ENCODE measurements around the gene CMPK2. TPM values are rescaled to one million over a fixed set of nuclear protein-coding genes. Genes with fewer than 3 reads are reported as not detected.

Gene CMPK2
- total RNA-seq, 1 donor from 2014 or later = 0.55 TPM

DNA sequence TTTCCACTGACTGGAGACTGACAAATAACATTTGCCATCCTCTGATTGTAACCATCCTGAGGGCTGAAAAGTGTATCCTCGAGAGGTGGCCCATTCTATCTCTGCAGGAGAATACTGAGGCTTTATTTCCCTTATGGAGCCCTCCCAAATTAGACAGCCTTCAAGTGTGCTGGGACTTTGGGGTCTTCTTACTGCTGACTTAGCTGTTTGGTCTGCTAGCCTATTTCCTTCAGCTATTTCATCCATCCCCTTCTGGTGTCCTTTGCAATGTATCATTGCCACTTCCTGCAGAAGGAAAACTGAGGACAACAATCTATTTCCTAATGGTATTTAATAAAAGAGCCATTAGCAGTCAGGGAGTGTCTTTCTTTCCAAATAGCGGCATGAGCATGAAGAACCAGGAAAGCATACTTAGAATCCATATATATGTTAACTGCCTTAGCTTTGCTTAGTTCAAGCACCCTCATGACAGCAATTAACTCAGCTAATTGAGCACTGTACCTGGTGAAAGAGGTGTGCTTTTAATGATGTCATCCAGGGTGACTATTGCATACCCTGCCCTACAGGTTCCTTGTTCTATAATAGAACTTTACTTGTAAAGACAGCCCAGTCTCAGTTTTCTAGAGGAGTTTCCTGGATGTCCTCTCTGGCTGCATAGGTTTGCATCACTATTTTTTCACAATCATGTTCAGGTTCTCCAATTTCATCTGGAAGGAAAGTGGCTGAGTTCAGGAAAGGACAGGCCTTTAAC is 24.0 kb downstream of the CMPK2 start:
- DNase-seq (ENCODE audit: low read depth) = no peak

DNA sequence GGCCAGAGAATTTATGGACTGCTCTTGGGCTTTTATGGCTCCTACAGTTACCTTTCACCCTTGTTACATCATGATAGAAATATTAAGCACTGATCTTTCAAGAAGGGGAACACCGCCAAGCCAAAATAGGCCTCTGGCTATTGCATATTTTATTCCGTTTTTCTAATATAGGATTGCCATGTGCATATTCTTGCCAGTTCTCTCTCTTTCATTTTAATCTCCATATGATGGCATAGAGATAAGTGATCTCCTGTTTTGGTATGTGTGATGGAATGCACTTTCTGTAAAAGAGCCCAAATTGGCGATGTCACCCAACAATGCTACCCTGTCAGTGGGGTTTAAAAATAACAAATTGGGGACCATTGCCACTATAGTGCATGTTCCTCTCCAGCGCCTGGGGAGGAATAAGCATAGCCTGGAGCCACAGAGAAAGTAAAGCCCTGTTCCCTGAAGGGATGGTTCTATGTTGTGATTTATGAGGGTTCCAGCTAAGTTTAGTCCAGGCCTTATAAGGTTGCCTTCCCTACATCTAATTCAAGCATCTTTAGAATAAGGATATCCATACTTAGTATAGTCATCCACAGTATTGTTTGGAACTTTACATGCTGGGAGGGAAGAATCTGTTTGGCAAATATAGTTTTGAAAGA is 26.9 kb downstream of the CMPK2 start:
- no peak for DNase-seq (ENCODE audit: low read depth)

DNA sequence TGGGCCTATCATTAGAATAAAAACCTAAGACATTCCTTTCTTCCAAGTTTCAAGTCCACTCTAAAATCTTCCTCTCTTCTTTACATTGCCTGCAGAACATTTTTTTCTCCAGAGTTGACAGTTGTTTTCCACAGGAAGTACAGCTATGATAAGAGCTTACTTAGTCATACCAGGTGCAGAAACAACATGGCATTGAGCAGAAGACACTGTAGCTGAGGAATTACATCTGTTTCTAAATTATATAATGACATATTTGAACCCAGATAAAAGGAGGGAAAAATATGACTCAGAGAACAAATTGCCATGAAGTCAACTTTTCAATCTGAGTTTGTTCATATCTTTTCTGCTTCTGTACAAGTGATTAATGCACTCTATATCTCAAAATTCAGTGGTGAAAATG is 30.2 kb downstream of the CMPK2 start:
- DNase-seq (ENCODE audit: low read depth) = no peak

- no peak for DNase-seq (ENCODE audit: low read depth)
Measured at GRCh38 chr2:6834163-6834562, 31.5 kb downstream of the CMPK2 start.

DNA sequence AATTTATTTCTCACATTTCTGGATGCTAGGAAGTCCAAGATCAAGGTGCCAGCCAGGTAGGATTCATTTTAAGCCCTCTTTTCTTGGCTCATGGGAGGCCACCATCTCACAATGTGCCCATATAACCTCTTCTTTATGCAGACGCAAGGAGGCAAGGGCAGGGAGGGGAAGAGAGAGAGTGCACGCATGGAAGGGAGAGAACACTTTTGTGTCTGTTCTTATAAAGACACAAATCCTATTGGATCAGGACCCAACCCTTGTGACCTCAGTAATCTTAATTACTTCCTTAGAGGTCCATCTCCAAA is 32.5 kb downstream of the CMPK2 start:
- DNase-seq (ENCODE audit: low read depth) = no peak

DNA sequence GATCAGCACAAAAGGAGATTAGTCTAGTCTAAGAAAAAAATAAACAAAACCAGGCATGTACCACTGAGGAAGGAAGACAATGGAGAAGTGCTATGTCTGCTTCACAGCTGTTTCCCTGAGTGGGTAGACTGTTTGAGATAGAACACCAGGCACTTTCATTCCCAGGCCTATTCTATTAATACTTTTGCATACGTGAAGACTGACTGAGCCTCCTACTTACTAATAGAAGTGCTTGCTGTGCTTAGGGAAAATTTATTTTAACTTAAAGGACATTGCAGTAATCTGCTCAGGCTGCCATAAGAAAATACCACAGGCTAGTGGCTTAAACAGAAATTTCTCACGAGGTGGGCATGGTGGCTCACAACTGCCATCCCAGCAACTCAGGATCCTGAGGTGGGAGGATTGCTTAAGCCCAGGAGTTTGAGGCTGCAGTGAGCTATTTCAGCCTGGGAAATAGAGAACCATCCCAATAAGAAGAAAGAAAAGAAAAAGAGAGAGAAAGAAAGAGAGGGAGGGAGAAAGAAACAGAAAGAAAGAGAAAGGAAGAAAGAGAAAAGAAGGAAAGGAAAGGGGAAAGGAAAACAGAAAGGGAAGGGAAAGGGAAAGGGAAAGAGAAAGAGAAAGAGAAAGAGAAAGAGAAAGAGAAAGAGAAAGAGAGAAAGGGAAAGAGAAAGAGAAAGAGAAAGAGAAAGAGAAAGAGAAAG is 33.0 kb downstream of the CMPK2 start:
- no peak for DNase-seq (ENCODE audit: low read depth)

GRCh38 chr2:6831229-6831628 is 34.5 kb downstream of the CMPK2 start:
- DNase-seq (ENCODE audit: low read depth) = no peak

DNA sequence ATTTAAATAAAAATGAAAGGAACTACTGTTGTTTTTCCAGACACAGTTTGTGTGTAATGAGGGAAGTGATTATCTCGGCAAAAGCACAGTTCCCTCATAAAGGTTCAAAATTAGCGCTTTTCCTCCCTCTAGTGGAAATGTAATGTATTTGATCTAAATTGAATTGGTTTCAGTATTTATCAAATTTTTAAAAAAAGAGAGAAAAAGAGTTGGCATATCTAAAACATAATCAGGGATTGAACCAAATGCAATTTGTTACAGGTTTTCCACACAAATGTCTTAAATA is 37.5 kb downstream of the CMPK2 start:
- peak; percentile 31 for DNase-seq (ENCODE audit: low read depth)

GRCh38 chr2:6827566-6828298 is 38.0 kb downstream of the CMPK2 start:
- DNase-seq (ENCODE audit: low read depth) = no peak

GRCh38 chr2:6826081-6826913 is 39.4 kb downstream of the CMPK2 start:
- peak; percentile 80 for DNase-seq (ENCODE audit: low read depth)

DNA sequence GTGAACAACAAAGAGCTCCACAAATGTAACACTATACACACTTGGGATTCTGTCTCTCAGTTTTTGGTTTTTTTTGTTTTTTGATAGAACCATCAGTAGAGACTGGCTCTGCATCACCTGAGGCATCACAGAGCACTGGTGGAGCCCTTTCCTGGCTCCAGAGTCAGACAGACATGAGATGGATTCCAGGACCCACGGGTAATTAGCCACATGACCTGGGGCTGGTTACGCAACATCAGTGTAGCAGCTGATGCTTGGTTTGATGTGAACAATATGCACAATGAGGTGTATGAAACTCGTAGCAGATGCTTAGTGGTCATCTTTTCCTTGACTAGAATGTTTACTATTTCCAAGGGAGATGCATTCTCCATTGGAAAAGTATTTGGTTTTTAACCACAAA is 40.7 kb downstream of the CMPK2 start:
- peak; percentile 49 for DNase-seq (ENCODE audit: low read depth)

- no peak for DNase-seq (ENCODE audit: low read depth)
Measured at GRCh38 chr2:6823111-6823510, 42.6 kb downstream of the CMPK2 start.

DNA sequence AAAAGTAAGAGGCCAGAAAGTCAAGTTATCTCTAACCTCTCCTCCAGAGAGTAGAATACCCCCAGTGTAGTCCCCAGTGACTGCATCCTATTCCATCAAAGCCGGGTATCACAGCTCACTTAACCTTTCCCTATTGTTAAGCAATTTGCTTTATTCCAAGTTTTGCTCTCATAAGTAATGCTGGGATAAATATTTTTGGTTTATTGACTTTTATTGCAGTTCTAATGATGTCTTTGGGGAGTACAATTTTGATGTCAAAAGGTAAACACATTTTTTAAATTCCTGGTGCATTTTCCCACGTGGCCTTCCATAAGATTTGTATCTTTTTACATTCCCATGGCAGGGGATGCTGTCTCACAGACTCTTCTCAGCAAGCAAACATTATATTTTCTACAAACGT is 43.3 kb downstream of the CMPK2 start:
- no peak for DNase-seq (ENCODE audit: low read depth)

GRCh38 chr2:6820903-6821584 is 44.7 kb downstream of the CMPK2 start:
- no peak for DNase-seq (ENCODE audit: low read depth)

DNA sequence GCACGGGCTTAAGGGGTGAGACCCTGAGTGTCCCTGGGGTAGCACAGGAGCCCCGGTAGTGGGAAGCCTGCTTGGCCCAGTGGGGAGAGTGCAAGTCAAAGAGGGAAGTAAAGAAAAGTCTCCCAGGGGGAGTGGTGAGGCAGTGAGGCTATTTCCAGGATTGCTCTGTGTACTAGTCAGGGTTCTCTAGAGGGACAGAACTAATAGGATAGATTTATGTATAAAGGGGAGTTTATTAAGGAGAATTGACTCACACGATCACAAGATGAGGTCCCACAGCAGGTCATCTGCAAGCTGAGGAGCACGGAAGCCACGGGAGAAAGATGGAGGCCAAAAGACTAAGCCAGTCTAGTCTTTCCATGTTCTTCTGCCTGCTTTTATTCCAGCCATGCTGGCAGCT is 45.5 kb downstream of the CMPK2 start:
- DNase-seq (ENCODE audit: low read depth) = no peak

- DNase-seq (ENCODE audit: low read depth) = no peak
Measured at GRCh38 chr2:6819668-6820067, 46.0 kb downstream of the CMPK2 start.

GRCh38 chr2:6818012-6818411 is 47.7 kb downstream of the CMPK2 start:
- DNase-seq (ENCODE audit: low read depth) = no peak

DNA sequence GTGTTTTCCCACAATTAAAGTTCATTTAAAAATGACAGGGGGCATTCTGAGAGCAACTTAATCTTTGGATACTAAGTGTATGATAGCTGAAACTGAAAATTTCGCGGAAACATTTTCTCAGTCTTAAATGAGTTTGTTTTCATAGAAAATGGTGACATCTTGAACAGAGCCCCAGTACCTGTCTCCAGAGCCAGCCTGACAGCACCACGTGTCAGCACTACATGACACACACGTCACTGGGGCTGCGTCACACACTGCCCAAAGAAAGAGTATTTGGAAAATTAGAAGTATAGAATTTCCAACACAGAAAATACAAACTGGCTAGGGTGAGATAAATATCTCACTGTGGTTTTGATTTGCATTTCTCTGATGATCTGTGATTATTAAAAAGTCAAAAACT is 50.8 kb downstream of the CMPK2 start:
- no peak for DNase-seq (ENCODE audit: low read depth)

GRCh38 chr2:6814312-6814711 is 51.4 kb downstream of the CMPK2 start:
- DNase-seq (ENCODE audit: low read depth) = no peak

DNA sequence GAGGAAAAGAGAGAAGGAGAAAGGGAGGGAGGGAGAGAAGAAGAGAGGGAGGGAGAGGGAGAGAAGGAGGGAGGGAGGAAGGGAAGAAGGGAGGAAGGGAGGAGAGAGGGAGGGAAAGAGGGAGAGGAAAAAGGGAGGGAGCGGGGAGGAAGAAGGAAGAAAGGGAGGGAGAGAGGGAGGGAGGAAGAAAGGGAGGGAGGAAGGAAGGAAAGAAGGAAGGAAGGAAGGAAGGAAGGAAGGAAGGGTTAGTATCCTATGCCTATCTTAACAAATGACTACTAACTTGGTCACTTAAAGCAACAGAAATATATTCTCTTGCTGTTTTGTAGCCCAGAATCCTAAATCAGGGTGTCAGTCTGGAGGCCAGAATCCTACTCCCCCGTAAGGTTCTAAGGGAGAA is 52.1 kb downstream of the CMPK2 start:
- DNase-seq (ENCODE audit: low read depth) = no peak

- no peak for DNase-seq (ENCODE audit: low read depth)
Measured at GRCh38 chr2:6812857-6813530, 52.7 kb downstream of the CMPK2 start.
